ENCODE results near the gene XPO4. TPM values are rescaled to one million over a fixed set of nuclear protein-coding genes. Genes with fewer than 3 reads are reported as not detected.
A peak's percentile ranks its signal among the peaks of the same experiment; 100 is the strongest.
"Not testable (repeated sequence)": the region's sequence is repeated elsewhere in the genome, so short reads cannot be mapped to it uniquely, and the experiment has no call there.

Gene XPO4
- polyA plus RNA-seq, 1 donor: 11.7 TPM

DNA sequence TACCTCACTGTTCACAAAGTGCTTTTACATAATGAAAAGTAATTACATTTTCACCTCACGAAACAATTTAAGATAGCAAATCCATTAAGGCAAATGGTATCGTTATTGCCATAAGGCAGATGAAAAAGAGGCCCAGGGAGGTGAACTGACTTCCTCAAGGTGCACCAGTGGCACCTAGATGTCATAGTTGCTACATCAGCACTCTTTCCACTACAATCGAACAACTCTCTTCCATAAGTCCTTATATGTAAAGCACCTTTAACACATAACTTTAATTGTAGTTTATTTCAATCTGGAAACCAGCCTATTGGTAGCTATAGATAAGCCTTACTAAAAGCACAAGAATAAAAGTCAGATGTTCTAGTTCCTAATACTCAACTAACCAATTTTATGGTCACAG, 35.1 kb downstream of the XPO4 start:
- 100% methylated on average over 1 of the region's 3 CpGs for WGBS (ENCODE audit: insufficient coverage, low lambda C conversion rate)
- H3K36me3 ChIP-seq (ENCODE audit: control insufficient read depth, insufficient read depth, low read length): peaks cover 2% of the 10 kb centered on the region
- no peak overlapping the region for H3K4me3 ChIP-seq (ENCODE audit: low read length)
- DNase-seq: no peak
- no peaks in the 10 kb centered on the region for H3K27me3 ChIP-seq (ENCODE audit: control insufficient read depth, insufficient read depth, low read length)
- no peaks in the 10 kb centered on the region for H3K4me1 ChIP-seq (ENCODE audit: control insufficient read depth, insufficient read depth, low read length)
- no peak overlapping the region for H3K27ac ChIP-seq (ENCODE audit: low read length)
- H3K9me3 ChIP-seq (ENCODE audit: control insufficient read depth, low read depth, low read length): no peaks in the 10 kb centered on the region

DNA sequence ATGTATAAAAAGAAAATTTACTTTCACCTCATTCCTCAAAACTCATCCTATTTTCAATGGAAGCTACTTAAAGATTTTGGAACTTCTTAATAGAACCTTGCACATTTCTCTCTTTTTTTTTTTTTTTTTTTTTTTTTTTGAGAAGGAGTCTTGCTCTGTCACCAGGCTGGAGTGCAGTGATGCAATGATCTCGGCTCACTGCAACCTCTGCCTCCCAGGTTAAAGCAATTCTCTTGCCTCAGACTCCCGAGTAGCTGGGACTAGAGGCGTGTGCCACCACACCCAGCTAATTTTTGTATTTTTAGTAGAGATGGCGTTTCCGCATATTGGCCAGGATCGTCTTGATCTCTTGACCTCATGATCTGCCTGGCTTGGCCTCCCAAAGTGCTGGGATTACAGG, 40.9 kb downstream of the XPO4 start:
- H3K27me3 ChIP-seq (ENCODE audit: control insufficient read depth, insufficient read depth, low read length); DNase-seq; H3K4me3 ChIP-seq (ENCODE audit: low read length); H3K9me3 ChIP-seq (ENCODE audit: control insufficient read depth, low read depth, low read length); H3K4me1 ChIP-seq (ENCODE audit: control insufficient read depth, insufficient read depth, low read length); H3K36me3 ChIP-seq (ENCODE audit: control insufficient read depth, insufficient read depth, low read length); H3K27ac ChIP-seq (ENCODE audit: low read length): not testable (repeated sequence)
- no CpG with 5 or more reads among the region's 6 CpGs for WGBS (ENCODE audit: insufficient coverage, low lambda C conversion rate)

DNA sequence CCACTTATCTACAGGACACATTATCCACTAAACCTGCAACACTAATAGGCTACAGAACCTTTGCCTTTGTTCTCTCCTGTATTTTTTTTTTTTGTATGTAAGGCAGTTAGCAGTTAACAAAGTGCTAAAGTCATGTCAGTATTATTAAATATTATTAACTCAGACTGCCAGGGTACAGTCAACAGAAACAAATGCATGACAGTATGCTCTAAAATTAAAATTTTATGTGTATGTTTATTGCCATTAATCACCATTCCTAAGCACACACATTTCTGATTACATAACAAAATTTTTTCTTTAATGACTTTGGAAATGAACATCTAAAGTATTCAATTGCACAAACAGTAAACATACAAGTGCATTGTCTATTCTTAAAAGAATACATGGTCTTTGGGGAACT, 41.7 kb downstream of the XPO4 start:
- no peak for DNase-seq
- Histone ChIP-seq H3K36me3 (ENCODE audit: control insufficient read depth, insufficient read depth, low read length) (peaks cover 10% of the 10 kb centered on the region), H3K4me3 (ENCODE audit: low read length) (no peak overlapping the region), H3K27ac (ENCODE audit: low read length) (no peak overlapping the region), H3K9me3 (ENCODE audit: control insufficient read depth, low read depth, low read length) (no peaks in the 10 kb centered on the region), H3K4me1 (ENCODE audit: control insufficient read depth, insufficient read depth, low read length) (no peaks in the 10 kb centered on the region), H3K27me3 (ENCODE audit: control insufficient read depth, insufficient read depth, low read length) (no peaks in the 10 kb centered on the region)

DNA sequence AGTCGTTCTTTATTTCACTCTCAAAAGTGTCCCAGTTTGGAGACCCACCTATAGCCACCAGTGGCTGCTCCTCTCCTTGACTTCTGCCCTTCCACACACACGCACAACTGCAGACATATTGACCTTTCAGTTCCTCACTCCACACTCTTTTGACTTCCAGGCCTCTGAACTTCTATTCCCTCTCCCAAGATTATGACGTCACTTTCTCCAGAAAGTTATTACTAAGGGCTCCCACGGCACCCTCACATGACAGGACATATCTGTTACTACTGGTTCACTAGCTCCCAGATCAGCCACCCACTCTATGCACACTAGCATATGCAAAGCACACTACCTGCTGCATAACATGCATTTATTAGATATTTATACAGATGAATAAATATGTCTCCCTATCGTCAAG, 45.9 kb downstream of the XPO4 start:
- no peak for DNase-seq
- Histone ChIP-seq H3K4me3 (ENCODE audit: low read length) (no peak overlapping the region), H3K27me3 (ENCODE audit: control insufficient read depth, insufficient read depth, low read length) (no peaks in the 10 kb centered on the region), H3K4me1 (ENCODE audit: control insufficient read depth, insufficient read depth, low read length) (no peaks in the 10 kb centered on the region), H3K36me3 (ENCODE audit: control insufficient read depth, insufficient read depth, low read length) (peaks cover 10% of the 10 kb centered on the region), H3K9me3 (ENCODE audit: control insufficient read depth, low read depth, low read length) (no peaks in the 10 kb centered on the region), H3K27ac (ENCODE audit: low read length) (no peak overlapping the region)
- 83% methylated on average over 1 of the region's 5 CpGs for WGBS (ENCODE audit: insufficient coverage, low lambda C conversion rate)

DNA sequence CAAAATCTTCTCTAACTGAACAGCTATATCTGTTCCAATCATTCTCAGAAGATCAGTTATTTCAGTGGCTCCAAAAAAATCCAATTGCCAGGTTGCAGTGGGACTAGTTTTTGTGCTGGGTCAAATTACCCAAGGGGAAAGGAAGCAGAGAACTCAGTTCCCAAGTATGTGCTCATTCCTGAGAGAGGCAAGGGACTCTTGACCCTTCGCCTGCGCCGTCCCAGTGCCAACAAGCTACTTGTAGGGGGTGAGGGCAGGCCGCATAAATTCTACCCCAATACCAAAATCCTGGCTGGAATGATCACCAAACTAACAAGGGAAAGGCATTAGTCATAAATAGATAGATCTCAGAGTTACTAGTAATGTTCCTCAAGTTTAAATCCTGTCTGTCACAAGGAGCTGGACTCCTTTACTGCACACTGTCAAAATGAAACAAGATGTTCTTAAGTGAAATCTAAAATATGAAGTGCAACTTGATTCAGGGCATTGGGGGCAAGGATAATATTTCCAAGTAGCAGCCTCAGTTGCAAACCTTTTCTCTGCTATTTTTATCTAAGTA, 50.6 kb downstream of the XPO4 start:
- H3K4me1 ChIP-seq (ENCODE audit: control insufficient read depth, insufficient read depth, low read length): no peaks in the 10 kb centered on the region
- DNase-seq: no peak
- WGBS (ENCODE audit: insufficient coverage, low lambda C conversion rate): no CpG with 5 or more reads among the region's 4 CpGs
- peaks cover 11% of the 10 kb centered on the region for H3K36me3 ChIP-seq (ENCODE audit: control insufficient read depth, insufficient read depth, low read length)
- no peaks in the 10 kb centered on the region for H3K9me3 ChIP-seq (ENCODE audit: control insufficient read depth, low read depth, low read length)
- no peaks in the 10 kb centered on the region for H3K27me3 ChIP-seq (ENCODE audit: control insufficient read depth, insufficient read depth, low read length)
- no peak overlapping the region for H3K4me3 ChIP-seq (ENCODE audit: low read length)
- no peak overlapping the region for H3K27ac ChIP-seq (ENCODE audit: low read length)

DNA sequence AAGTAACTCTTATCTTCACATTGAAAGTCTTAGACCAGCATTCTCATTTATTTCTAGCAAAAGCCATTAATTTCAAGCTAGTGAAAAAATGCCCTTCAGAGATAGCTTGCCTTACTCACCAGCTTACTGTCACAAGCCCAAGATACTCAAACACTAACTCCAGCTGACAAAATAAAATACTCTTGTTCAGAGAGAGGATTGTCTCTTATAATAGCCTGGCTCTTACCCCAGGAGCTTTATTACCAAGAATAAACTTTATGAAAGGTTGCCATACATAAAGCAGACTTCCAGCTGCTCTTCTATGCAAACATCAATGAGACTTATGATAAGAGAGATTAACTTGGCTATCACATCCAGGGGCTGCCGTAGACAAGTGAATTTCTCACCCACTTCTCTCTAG, 53.6 kb downstream of the XPO4 start:
- no peak overlapping the region for H3K27ac ChIP-seq (ENCODE audit: low read length)
- H3K27me3 ChIP-seq (ENCODE audit: control insufficient read depth, insufficient read depth, low read length): no peaks in the 10 kb centered on the region
- no CpG with 5 or more reads among the region's 1 CpG for WGBS (ENCODE audit: insufficient coverage, low lambda C conversion rate)
- no peaks in the 10 kb centered on the region for H3K9me3 ChIP-seq (ENCODE audit: control insufficient read depth, low read depth, low read length)
- H3K4me1 ChIP-seq (ENCODE audit: control insufficient read depth, insufficient read depth, low read length): no peaks in the 10 kb centered on the region
- peaks cover 5% of the 10 kb centered on the region for H3K36me3 ChIP-seq (ENCODE audit: control insufficient read depth, insufficient read depth, low read length)
- no peak overlapping the region for H3K4me3 ChIP-seq (ENCODE audit: low read length)
- DNase-seq: no peak

DNA sequence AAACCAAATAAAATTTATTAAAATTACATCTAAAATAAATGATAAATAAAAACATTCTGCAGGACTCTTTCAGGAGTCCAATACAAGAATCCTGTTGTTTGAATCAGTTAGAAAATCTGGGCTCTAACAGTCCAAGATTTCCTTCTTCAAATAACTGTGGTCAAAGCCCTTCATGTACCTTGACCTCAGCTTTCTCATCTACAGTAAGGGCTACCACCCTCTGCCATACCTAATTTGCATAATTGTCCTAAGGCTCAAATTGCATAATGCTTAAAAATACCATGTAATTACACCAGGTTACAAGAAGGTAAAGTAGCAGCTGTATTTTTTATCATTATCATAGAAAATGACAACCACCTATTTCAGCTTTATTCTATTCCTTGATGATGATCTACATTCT, 54.3 kb downstream of the XPO4 start:
- Histone ChIP-seq H3K4me3 (ENCODE audit: low read length) (no peak overlapping the region), H3K4me1 (ENCODE audit: control insufficient read depth, insufficient read depth, low read length) (no peaks in the 10 kb centered on the region), H3K27ac (ENCODE audit: low read length) (no peak overlapping the region), H3K36me3 (ENCODE audit: control insufficient read depth, insufficient read depth, low read length) (peaks cover 5% of the 10 kb centered on the region), H3K27me3 (ENCODE audit: control insufficient read depth, insufficient read depth, low read length) (no peaks in the 10 kb centered on the region), H3K9me3 (ENCODE audit: control insufficient read depth, low read depth, low read length) (no peaks in the 10 kb centered on the region)
- DNase-seq: peak; percentile 20 to 29

DNA sequence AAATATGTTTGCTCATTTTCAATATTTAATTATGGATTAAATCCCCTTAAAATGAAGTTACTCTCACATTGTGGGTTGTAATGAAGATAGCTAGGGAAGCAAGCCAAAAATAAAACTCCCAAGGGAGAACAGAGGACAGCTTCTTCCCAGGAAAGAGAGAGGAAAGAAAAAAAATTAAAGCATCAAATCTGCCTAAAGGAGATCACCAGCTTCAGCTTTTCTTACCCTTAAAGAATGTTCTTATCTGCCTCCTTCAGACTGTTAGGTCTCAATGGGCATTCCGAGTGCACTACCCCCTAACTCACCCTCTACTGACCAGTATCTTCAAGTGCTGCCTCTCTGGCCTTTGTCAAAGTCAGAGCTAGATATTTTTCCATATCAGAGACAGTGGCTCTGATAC, 55.2 kb downstream of the XPO4 start:
- Histone ChIP-seq H3K4me3 (ENCODE audit: low read length) (no peak overlapping the region), H3K27ac (ENCODE audit: low read length) (no peak overlapping the region), H3K36me3 (ENCODE audit: control insufficient read depth, insufficient read depth, low read length) (peaks cover 5% of the 10 kb centered on the region), H3K4me1 (ENCODE audit: control insufficient read depth, insufficient read depth, low read length) (no peaks in the 10 kb centered on the region), H3K27me3 (ENCODE audit: control insufficient read depth, insufficient read depth, low read length) (no peaks in the 10 kb centered on the region), H3K9me3 (ENCODE audit: control insufficient read depth, low read depth, low read length) (no peaks in the 10 kb centered on the region)
- no CpG with 5 or more reads among the region's 1 CpG for WGBS (ENCODE audit: insufficient coverage, low lambda C conversion rate)
- DNase-seq: no peak

DNA sequence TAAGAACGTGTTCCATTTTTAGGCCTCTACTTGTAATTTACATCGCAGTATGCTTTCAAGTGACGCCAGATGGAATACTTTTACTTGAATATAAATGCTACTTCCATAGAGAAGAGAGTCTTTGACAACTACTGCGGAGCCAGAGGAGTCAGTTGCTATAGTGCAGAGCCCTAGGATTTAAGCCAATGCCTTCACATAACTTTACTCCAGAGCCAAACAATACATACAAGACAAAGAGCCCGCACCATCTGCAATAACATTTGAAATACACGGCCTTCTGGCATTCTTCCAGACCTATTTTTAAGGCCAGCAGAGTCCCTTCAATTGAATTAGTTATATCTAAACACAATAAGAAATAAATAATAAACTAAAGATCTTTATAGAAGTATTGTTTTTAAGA, 59.4 kb downstream of the XPO4 start:
- Histone ChIP-seq H3K36me3 (ENCODE audit: control insufficient read depth, insufficient read depth, low read length) (peaks cover 18% of the 10 kb centered on the region), H3K9me3 (ENCODE audit: control insufficient read depth, low read depth, low read length) (no peaks in the 10 kb centered on the region), H3K4me3 (ENCODE audit: low read length) (no peak overlapping the region), H3K27ac (ENCODE audit: low read length) (no peak overlapping the region), H3K4me1 (ENCODE audit: control insufficient read depth, insufficient read depth, low read length) (no peaks in the 10 kb centered on the region), H3K27me3 (ENCODE audit: control insufficient read depth, insufficient read depth, low read length) (no peaks in the 10 kb centered on the region)
- 42% methylated on average over 2 of the region's 6 CpGs for WGBS (ENCODE audit: insufficient coverage, low lambda C conversion rate)
- DNase-seq: peak in 1 of 2 donors; percentile 7

DNA sequence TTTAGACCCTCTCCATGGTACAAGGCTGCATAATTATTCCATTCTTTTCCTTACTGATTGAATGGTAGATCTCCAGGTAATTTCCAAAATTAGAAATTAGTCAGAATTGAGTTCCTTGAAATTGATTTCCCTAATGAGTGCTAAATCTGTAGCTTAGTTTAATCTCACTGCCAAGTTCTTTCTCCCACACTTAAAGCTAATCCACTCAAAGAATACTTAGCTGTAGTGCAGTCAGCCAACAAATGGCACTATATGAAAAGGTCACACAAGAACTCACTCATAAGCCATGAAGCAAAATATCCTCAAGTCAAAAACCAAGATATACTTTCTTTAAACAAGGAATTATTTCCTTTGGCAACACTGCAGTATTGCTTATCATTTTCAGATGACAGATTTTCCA, 62.0 kb downstream of the XPO4 start:
- Histone ChIP-seq H3K9me3 (ENCODE audit: control insufficient read depth, low read depth, low read length) (no peaks in the 10 kb centered on the region), H3K36me3 (ENCODE audit: control insufficient read depth, insufficient read depth, low read length) (peaks cover 33% of the 10 kb centered on the region), H3K27me3 (ENCODE audit: control insufficient read depth, insufficient read depth, low read length) (no peaks in the 10 kb centered on the region), H3K4me1 (ENCODE audit: control insufficient read depth, insufficient read depth, low read length) (no peaks in the 10 kb centered on the region), H3K4me3 (ENCODE audit: low read length) (no peak overlapping the region), H3K27ac (ENCODE audit: low read length) (no peak overlapping the region)
- DNase-seq: no peak

DNA sequence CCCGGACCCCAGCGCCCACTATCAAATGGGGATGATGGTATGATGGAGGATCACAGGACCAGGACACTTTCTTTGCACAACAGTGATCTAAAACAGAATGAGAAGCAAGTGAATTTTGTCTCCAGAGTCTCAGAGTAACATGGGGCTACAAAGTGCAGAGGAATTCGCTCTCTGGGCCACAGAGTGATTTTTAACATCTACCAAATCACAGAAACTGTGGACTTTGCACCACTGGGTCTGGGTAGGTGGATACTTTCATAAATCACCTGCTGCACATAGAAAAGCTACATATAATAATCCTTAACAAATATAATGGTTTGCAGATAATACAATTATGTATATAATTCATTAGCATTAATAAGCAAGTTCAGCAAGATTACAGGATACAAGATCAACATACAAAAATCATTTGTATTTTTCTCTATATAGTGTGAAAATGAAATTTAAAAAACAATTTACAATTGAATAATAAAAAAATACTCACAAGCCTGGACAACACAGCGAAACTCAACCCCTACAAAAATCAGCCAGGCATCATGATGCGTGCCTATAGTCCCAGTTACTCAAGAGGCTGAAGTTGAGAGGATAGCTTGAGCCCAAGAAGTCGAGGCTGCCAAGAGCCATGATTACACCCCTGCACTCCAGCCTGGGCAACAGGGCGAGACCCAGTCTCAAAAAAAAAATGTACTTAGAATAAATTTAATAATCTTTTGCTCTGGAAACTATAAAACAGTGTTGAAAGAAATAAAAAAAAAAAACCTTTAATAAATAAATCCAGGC, 68.5 kb downstream of the XPO4 start:
- Histone ChIP-seq H3K4me3 (ENCODE audit: low read length) (no peak overlapping the region), H3K27ac (ENCODE audit: low read length) (no peak overlapping the region), H3K27me3 (ENCODE audit: control insufficient read depth, insufficient read depth, low read length) (no peaks in the 10 kb centered on the region), H3K4me1 (ENCODE audit: control insufficient read depth, insufficient read depth, low read length) (no peaks in the 10 kb centered on the region), H3K36me3 (ENCODE audit: control insufficient read depth, insufficient read depth, low read length) (peaks cover 35% of the 10 kb centered on the region), H3K9me3 (ENCODE audit: control insufficient read depth, low read depth, low read length) (no peaks in the 10 kb centered on the region)
- DNase-seq: no peak
- WGBS (ENCODE audit: insufficient coverage, low lambda C conversion rate): 100% methylated on average over 2 of the region's 7 CpGs

All from large intestine (tissue), 3 donors.